Kidney (tissue), 14 donors: ENCODE measurements around the gene PITRM1. TPM values are rescaled to one million over a fixed set of nuclear protein-coding genes. Genes with fewer than 3 reads are reported as not detected.

Experiments
- DNase-seq, 5 donors: peaks; one replicate each; pipeline ENCODE4 v3.0.0-alpha.2; 2013 to 2020
- FAIRE-seq: peaks from 2 replicates; lab custom pipeline; 2012; peaks lifted over from hg19 to GRCh38; lab: Jason Lieb, UNC
- H3K27ac ChIP-seq, 2 donors: one replicate each; pipeline ENCODE4 v1.7.0; 2013; ENCODE audit warnings: low read depth in 2 of 2, low read length in 2 of 2, inconsistent platforms in 1 of 2
- H3K27me3 ChIP-seq: one replicate; pipeline ENCODE4 v1.7.1; 2013; ENCODE audit warnings: low read length, inconsistent platforms; ENCODE audit not compliant: control insufficient read depth, insufficient read depth
- H3K36me3 ChIP-seq, 3 donors: one replicate each; pipeline versions ENCODE4 v1.7.0 to v1.7.1; 2013; ENCODE audit warnings: low read length in 3 of 3, control low read depth in 1 of 3, inconsistent platforms in 1 of 3; ENCODE audit not compliant: insufficient read depth in 3 of 3, control insufficient read depth in 2 of 3
- H3K4me1 ChIP-seq, 3 donors: one replicate each; pipeline versions ENCODE4 v1.7.0 to v1.7.1; 2013; ENCODE audit warnings: low read length in 3 of 3, inconsistent platforms in 1 of 3, low read depth in 1 of 3; ENCODE audit not compliant: control insufficient read depth in 2 of 3, insufficient read depth in 2 of 3
- H3K4me3 ChIP-seq, 3 donors: one replicate each; pipeline versions ENCODE4 v1.7.0 to v1.8.1; 2013; ENCODE audit warnings: low read length in 3 of 3, control low read depth in 1 of 3, inconsistent platforms in 1 of 3
- H3K9ac ChIP-seq, 3 donors: one replicate each; pipeline versions ENCODE4 v1.7.0 to v1.7.1; 2013; ENCODE audit warnings: low read length in 3 of 3, control low read depth in 1 of 3, inconsistent platforms in 1 of 3
- H3K9me3 ChIP-seq, 3 donors: one replicate each; pipeline versions ENCODE4 v1.7.0 to v1.7.1; 2013; ENCODE audit warnings: low read length in 3 of 3, control low read depth in 1 of 3, inconsistent platforms in 1 of 3; ENCODE audit not compliant: control insufficient read depth in 2 of 3, insufficient read depth in 1 of 3
- CTCF ChIP-seq: IDR thresholded peaks from 3 replicates; pipeline ENCODE4 v1.5.1; 2012; ENCODE audit warnings: mild to moderate bottlenecking, moderate library complexity, borderline replicate concordance; ENCODE audit not compliant: insufficient read depth; ENCODE audit errors: extremely low read depth
- intact Hi-C: fragments of 100-400 bp; cut with DNase I; formaldehyde crosslinking; loops from one replicate; pipeline ENCODE4 v1.11.1; 2022
- polyA plus RNA-seq: library from polyadenylated mRNA; stranded (reverse); fragments of 350-450 nt; fragmentation: Illumina TruSeq; extraction: RNeasy Lipid Tissue Mini Kit (QIAGEN cat#74804); gene quantifications from one replicate; pipeline ENCODE4 v1.2.3, GENCODE V29; 2014; ENCODE audit warnings: low read depth, low replicate concordance; ENCODE audit not compliant: insufficient read depth
- total RNA-seq: library from RNA; stranded (reverse); fragmentation: NEBNext Ultra II Directional; extraction: Animal tissue kit (Norgen Biotek cat#: 25700); gene quantifications from one replicate; pipeline ENCODE4 v1.2.1, GENCODE V29; 2021
- donor health status: control.
- donor health status: control.
- donor health status: control.
- donor health status: control.
- donor health status: control.
- donor health status: DM: yes; HTN: yes; CAD: no.
- donor health status: Normal renal cell carcinoma (clear cell type).

Gene PITRM1
- total and polyA plus RNA-seq, 2 donors from 2014 or later = 28.8 to 60.7 TPM

GRCh38 chr10:3109196-3109595, 63.4 kb downstream of the PITRM1 start:
- DNase-seq (no peak), FAIRE-seq (no peak)
- Histone ChIP-seq H3K4me3 (no peak overlapping the region), H3K27me3 (peaks cover 2% of the 10 kb centered on the region), H3K27ac (peak overlapping the region in 1 of 2 donors; percentile 43), H3K36me3 (peaks cover 2 to 18% (median 8%) of the 10 kb centered on the region in 3 donors), H3K4me1 (peaks cover 6 to 14% (median 9%) of the 10 kb centered on the region in 3 donors), H3K9me3 (no peaks in the 10 kb centered on the region), H3K9ac (peak overlapping the region in 1 of 3 donors; percentile 23)
- no peak for TF ChIP-seq CTCF
- intact Hi-C loops = no loop called here

- DNase-seq (no peak), FAIRE-seq (no peak)
- Histone ChIP-seq H3K36me3 (peaks cover 2 to 15% (median 6%) of the 10 kb centered on the region in 3 donors), H3K9me3 (no peaks in the 10 kb centered on the region), H3K27me3 (peaks cover 2% of the 10 kb centered on the region), H3K27ac (peak overlapping the region; percentile 26 to 43), H3K9ac (peak overlapping the region in 1 of 3 donors; percentile 23), H3K4me1 (peaks cover 6 to 15% (median 9%) of the 10 kb centered on the region in 3 donors), H3K4me3 (no peak overlapping the region)
- intact Hi-C loops = no loop called here
- no peak for TF ChIP-seq CTCF
Measured at GRCh38 chr10:3108575-3109105, 63.9 kb downstream of the PITRM1 start.

- Histone ChIP-seq H3K27ac (peak overlapping the region; percentile 88 to 97), H3K9ac (peak overlapping the region in 1 of 3 donors; percentile 74)
Measured at GRCh38 chr10:3108033-3108432, 64.5 kb downstream of the PITRM1 start.

More at GRCh38 chr10:3108033-3108432, 64.5 kb downstream of the PITRM1 start:
- intact Hi-C loops = no loop called here
- DNase-seq = peak in 1 of 5 donors; percentile 55
- Histone ChIP-seq H3K4me1 (peaks cover 6 to 20% (median 9%) of the 10 kb centered on the region in 3 donors), H3K36me3 (peaks cover 2 to 11% (median 4%) of the 10 kb centered on the region in 3 donors), H3K9me3 (no peaks in the 10 kb centered on the region), H3K4me3 (peak overlapping the region in 1 of 3 donors; percentile 19), H3K27me3 (peaks cover 2% of the 10 kb centered on the region)
- no peak for TF ChIP-seq CTCF
- no peak for FAIRE-seq
